NCI-H1417 treated with DMSO at 0.1 percent for 48 hours (cell line): Measurements from ENCODE around the gene MEIOB.
"Not testable (repeated sequence)": the region's sequence is repeated elsewhere in the genome, so short reads cannot be mapped to it uniquely, and the experiment has no call there.

ENCODE experiments used
- DNase-seq: peaks from one replicate; lab custom pipeline; 2025; lab: John Stamatoyannopoulos, UW

The MEIOB gene

DNA sequence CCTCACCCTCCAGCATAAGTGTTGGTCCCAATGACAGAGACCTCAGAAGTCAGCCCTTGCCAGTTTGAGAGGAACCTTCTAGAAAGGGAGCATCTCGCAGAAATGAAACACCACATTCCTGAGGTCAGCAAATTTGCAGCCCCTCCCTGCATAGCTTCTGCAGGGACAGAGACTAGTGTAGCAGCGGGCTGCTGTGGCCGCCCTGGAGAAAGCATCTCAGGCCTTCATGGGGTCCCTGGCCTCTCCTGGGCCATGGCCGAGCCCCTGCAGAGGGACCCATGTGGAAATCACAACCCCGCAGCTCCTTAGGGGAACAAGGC is 34.8 kb upstream of the MEIOB start:
- no peak for DNase-seq

DNA sequence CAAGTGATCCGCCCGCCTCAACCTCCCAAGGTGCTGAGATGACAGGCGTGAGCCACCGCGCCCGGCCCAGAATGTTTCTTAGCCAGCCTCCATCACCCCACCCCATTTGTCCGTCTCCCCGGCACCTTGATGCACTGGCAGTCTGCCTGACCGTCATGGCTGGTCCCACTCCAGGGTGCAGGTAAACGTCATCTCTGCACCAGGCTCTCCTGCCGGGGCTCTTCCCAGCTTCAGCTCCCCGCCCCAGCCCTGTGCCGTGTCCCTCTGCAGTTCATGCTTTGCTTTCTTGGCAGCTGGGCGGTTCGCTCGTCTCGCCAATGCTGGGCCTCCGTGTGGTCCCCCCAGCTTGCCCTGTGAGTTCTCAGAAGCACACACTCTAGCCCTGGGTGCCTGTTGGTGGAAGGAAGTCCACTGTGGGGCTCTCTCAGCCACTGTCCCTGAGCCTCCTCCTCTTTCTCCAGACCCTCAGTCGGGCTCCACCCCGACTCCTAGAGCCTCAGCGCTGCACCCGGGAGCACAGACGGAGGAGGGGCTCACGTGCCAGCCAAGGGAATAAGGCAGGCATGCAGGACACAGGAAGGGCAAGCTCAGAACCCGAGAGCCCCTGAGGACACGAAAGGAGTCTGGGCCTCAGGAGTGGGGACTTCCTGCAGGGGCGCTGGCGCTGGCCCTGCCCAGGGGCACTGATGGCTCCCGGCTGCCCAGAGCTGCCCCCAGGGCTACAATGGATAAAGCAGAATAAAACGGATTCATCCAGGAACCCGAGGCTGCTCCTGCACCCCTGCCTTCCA is 34.3 kb upstream of the MEIOB start:
- no peak for DNase-seq

DNA sequence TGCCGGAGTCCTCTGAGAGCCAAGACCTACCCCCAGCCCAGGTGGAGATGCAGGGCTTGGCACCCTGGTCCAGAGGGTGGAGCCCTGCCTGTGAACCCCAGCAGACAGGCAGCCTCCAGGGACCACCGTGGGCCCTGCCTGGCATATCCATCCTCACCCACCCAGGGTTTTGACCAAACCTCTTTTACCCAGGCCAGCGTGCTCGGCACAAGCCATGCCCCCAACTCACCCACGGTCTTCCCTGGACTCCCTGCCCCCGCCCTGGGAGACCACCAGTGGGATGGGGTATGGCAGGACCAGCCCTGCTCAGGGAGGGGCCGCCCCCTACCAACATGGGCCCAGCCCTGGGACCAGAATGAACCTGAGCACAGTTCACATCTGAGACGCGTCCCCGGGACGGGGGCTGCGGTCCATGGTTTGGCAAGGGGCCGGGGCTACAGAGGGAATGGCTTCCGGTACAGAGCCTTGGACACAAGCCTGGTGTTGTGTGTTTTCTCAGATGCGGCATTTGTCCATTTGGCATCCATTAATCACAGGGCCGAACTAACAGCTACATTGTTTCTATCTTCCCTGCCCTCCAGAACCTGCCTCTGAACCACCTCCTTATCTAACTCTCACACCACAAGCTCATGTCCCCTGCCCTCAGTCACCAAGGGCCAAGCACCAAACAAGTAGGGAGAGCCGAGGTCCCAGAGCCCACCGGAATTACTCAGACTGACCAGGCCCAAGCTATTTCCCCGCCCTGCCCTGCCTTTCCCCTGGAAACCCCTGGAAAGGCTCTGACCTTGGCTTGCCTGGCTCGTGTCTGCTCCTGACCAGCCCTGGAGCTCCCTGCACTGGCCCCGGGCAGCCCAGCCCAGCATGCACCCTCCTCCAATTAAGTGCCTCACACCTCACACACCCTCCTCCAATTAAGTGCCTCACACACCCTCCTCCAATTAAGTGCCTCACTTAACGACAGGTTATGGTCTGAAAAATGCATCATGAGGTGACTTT is 32.2 kb upstream of the MEIOB start:
- DNase-seq = peak; percentile 11

DNA sequence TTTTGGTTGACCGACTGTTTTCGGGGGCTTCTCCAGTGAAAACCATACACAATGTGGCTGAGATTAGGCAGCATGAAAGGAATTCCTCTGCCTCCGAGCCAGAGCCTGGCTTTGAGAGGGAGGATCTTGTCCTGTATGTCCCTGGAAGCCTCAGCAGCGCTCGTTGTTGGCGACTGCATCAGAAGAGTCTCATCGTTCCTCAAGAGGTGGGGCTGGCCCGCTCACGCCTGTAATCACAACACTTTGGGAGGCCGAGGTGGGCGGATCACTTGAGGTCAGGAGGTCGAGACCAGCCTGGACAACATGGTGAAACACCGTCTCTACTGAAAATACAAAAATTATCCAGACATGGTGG is 31.2 kb upstream of the MEIOB start:
- DNase-seq = no peak

DNA sequence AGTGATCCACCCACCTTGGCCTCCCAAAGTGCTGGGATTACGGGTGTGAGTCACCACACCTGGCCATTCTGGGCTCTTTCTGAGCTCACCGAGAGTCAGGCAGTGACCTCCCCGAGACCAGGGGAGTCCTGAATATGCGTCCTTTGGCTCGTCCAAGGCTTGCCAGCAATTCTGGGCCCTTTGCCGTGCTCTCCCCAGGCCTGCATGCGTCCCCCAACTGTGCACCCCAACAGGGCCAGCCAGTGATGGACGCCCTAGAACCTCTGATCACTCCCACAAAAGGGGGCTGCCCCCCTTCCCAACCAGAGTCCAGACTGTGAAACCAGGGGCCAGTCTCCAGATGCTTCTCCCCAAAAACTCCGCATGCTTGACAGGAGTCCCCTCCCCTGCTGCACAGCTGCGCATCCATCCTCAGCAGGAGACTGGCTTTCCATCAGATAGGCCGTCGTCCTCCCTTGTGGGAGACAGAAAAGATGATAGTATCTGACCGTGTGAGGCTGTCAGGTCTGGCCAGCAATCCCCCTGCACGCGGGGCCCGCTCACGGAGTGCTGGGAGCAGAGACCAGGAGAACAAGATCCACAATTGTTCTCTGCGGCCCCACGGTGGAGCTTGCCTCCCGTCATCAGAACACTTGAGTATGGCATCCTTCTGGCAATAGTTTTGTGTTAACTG is 30.7 kb upstream of the MEIOB start:
- DNase-seq = no peak

DNA sequence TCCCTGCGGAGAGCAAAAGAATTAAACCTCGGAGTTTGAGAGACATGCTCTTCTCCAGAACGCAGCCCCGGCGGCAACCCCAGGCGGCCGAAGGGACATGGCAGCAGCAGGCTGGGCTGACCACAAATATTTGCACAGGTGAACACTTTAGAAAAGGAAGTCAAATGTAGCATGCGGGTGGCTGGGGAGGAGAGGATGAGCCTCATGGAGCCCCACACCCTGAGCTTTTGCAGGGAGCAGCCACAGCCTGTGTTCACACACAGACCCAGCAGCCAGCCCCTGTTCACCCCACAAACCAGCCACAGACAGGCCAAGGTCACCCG is 28.4 kb upstream of the MEIOB start:
- DNase-seq = no peak

DNA sequence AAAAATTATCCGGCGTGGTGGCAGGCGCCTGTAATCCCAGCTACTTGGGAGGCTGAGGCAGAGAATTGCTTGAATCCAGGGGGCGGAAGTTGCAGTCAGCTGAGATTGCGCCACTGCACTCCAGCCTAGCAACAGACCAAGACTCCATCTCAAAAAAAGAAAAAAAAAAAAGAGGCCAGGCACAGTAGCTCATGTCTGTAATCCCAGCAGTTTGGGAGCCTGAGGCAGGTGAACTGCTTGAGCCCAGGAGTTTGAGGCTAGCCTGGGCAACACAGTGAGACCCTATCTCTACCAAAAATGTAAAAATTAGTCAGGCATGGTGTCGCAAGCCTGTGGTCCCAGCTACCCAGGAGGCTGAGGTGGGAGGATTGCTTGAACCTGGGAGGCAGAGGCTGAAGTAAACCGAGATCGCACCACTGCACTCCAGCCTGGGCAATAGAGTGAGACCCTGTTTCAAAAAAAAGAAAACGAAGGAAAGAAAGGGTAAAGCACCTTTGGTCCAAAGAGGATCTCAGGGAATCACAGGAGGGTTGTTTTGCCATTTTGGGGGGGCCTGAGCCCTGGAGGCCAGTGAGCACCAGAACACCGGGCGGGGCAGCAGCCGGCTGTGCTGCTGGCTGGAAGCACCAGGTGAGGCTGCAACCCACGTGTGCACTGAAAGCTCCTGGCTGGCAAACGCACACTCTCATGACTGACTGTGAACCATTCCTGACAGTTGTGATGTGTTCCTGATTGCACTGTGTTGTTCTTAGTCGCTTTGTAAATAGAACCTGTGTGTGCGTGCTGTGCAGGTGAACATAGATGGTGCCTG is 27.9 kb upstream of the MEIOB start:
- peak; percentile 94 for DNase-seq

DNA sequence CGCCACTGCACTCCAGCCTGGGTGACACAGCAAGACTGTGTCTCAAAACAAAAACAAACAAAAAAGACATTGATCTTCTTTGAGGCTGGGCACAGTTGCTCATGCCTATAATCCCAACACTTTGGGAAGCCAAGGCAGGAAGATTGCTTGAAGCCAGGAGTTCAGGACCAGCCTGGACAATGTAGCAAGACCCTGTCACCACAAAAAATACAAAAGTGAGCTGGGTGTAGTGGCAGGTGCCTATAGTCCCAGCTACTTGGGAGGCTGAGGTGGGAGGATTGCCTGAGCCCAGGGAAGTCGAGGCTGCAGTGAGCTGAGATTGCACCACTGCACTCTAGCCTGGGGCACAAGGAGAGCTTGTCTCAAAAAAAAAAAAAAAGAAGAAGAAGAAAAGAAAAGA is 25.7 kb upstream of the MEIOB start:
- DNase-seq = not testable (repeated sequence)

DNA sequence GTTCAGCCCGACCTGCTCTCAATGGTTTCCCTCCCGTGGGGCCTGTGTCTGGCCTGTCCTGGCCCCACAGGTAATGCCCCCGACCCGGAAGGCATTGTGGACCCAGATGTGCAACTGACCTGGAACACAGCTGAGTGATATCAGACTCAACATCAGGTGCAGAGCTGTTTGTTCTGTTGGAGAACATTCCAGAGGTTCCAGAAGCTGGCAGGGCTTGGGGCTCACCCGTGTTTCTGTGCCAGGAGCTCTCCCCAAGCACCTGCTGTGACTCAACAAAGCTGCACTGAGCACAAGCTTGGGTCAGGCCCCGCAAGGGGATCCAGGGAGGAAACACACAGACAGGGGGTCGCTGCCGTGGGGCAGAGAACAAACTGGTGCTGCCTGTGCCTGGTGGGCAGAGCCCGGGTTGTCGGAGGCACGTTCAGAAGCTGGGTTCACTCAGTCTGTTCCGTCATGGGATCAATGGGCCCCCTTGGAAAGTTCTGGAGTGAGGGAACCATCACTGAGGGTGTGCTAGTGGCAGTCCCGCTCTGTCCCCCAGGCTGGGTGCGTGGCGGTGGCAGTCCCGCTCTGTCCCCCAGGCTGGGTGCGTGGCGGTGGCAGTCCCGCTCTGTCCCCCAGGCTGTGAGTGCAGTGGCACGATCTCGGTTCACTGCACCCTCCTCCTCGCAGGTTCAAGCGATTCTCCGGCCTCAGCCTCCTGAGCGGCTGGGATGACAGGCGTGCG is 24.1 kb upstream of the MEIOB start:
- no peak for DNase-seq

DNA sequence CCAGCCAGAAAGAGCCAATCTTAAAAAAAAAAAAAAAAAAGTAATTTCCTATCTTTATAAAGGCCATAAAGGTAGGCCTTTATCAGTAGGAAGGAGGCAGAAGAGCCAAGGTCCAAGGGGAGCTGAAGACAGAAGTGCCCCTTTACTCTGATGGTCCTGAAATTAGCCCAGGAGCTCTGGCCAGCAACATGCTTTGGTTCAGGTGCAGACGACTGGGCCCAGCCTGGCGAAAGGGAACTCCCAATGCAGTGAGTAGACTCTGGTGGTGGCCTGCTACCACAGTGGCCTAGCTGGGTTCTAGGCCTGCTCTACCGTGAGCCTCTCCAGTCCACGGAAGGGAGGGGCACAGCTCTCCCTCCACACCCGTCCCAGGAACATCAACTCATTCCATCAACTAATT is 23.1 kb upstream of the MEIOB start:
- no peak for DNase-seq

DNA sequence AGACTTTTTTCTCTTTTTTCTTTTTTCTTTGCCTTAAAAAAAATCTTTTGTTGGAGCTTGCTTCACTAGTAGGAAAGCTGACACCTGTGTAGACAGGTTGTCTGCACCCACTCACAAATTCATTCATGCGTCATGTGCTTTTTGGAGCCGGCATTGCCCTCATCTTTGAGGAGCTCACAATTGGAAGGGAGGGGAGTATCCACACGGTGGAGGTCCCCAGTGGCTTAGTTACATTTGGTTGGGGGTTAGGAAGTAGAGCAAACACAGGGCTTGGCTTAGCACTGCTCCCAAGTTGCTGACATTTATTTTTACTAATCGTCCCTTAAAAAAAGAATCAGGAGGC is 18.7 kb upstream of the MEIOB start:
- no peak for DNase-seq

DNA sequence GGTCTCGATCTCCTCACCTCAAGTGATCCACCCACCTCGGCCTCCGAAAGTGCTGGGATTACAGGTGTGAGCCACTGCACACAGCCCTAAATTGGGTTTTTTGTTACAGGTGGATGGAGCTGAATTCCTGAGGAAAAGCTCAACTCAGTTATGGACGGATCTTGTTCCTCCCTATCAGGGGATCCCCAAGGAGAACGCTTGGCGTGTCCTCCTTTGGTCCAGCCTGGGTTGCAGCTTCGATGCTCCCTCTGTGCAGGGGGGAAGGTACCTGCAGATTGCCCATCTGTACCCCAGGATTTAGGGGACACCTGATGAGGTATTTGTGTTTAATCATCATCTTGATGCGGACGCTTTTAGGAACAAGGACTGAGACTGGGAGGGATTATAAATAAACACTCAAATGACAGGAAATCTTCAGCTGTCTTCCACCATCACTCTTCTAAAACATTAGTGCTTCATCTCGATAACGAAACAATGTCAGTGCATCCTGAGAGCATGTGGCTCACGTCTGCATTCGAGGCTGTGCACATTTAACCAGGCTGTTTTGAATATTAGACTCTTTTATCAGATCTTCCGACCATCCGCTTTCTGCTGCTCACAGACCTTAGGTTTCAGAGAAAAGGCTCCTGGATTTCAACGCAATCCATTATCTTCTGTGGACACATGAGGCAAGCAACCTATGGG is 18.2 kb upstream of the MEIOB start:
- no peak for DNase-seq

DNA sequence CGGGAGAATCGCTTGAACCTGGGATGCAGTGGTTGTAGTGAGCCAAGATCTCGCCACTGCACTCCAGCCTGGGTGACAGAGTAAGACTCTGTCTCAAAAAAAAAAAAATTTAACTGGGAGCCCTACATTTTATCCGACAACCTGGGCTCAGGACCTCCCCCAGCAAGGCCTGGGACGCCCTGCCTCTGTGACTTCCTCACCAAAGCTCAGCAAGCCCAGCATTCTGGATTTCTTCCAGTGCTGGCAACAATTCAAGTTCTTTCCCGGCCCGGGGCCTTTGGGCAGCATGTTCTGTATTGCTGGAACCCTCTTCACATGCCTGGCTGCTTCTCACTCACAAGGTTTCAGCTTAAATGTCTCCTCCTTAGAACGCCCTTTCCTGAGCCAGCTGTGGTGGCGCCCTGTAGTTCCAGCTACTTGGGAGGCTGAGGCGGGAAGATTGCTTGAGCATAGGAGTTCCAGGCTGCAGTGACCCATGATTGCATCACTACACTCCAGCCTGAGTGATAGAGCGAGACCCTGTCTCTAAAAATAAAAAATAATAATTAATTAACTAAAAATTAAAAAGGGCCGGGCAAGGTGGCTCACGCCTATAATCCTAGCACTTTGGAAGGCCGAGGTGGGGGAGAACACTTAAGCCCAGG is 15.9 kb upstream of the MEIOB start:
- DNase-seq = no peak

DNA sequence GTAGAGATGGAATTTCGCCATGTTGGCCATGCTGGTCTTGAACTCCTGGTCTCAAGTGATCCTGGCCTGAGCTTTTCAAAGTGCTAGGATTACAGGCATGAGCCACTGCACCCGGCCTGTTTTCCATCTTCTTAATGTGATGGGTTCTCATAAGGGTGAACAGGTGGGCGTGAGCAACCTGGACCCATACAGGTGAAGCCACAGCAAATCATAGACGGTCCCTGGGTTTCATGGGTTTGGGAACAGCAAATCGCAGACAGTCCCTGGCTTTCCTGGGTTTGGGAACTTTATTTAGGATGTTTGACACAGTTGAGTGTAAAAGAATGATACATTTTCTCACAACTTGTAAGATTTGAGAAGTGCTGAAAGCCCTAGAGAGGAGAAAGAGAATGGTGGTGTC is 12.9 kb upstream of the MEIOB start:
- no peak for DNase-seq

DNA sequence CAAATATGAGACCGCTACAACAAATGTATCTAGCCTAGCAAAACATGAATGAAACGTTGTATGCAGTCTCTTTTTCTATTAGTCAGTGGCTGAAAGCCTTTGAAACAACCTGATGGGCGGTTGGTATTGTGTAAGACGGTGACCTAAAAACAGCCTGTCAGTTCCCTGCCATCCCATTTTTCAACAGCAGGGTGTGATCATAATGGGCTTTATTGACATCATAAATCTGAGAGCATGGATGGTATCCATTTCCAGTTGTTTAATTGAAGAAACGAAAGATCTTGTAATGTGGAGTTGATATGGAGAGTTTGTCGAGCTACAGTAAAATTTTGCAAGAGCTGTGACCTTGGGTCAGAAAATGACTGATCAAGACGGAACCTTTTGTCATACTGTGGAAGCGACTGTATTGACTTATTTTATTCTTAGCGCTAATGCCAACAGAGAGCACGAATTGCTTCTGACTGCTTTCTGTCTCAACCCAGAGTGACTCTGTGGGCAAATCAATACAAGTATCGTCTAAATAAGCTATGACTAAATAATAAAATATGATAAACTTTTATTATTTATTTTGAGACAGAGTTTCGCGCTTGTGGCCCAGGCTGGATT is 12.3 kb upstream of the MEIOB start:
- DNase-seq = no peak

DNA sequence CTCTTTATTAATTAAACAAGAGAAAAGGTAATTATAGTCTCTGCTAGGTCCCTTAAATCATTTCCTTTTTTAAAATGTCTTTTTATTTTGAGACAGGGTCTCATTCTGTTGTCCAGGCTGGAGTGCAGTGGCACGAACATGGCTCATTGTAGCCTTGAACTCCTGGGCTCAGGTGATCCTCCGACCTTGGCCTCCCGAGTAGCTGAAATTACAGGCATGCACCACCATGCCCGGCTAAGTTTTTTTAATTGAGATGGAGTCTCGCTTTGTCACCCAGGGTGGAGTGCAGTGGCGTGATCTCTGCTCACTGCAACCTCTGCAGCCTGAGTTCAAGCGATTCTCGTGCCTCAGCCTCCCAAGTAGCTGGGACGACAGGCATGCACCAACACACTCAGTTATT is 9.2 kb upstream of the MEIOB start:
- not testable (repeated sequence) for DNase-seq

DNA sequence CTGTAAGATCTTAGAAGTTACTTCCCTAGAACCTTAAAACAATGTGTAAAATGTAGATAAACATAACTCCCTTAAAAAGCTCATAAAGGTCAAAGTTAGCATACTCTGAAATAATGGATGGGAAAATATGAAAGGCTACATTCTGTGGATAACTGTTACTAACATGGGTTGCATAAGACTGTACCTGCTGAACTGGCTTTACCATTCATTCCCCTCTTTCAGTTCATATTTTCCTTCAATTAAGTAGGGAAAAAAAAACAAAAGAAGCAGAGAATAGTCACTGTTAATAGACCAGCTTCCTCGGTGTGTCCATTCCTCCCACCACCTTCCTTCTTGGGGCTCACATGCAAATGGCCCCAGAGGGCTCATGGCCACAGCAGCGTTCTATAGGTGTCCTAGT is 7.5 kb upstream of the MEIOB start:
- DNase-seq = no peak

DNA sequence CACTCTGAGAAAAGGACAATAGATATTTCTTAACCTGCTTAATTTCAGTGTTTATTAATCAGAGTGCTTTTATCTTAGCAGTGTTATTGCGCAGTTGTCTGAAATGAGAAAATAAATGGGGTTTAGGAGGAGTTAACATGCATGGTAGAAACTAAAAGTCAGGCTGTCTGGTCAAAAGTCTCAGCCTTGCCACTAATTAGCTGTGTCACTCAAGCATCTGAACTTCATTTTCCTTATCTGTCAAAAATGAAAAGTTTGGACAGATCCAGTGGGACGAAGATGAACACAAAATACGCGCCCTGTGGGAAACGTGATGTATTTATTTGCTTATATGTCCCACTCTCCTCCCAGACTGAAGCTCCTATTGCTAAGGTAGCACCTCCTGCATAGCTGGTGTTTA is 6.3 kb upstream of the MEIOB start:
- no peak for DNase-seq

DNA sequence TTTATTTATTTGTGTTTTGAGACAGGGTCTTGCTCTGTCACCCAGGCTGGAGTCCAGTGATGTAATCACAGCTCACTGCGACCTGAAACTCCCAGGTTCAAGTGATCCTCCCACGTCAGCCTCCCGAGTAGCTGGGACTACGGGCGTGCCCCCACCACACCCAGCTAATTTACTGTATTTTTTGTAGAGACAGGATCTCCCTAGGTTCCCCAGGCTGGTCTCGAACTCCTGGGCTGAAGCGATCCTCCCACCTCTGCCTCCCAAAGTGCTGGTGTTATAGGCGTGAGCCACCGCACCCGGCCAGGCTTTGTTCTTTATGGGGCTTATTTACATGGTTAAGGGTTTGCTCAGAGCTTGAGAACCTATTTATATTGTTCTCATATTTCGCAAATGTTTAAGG is 5.8 kb upstream of the MEIOB start:
- DNase-seq = no peak

DNA sequence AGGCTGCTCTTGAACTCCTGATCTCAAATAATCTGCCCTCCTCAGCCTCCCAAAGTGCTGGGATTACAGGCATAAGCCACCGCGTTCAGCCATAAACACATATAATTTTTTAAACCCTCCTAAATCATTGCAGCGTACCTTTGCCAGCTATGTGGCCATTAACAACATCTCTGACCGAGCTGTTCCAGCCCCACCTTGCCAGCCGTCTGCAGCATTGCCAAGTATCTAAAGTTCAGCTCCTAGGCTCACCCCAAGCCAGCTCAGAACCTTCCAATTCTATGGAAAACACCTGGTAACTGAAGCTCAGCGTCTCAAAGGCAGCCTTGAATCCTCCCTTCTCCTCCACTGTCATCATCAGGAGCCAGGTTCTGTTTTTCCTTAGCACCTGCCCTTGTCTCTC is 5.1 kb upstream of the MEIOB start:
- no peak for DNase-seq
